Calu3 (cell line): ENCODE results near the gene TAC3. TPM values are rescaled to one million over a fixed set of nuclear protein-coding genes. Genes with fewer than 3 reads are reported as not detected.

Source experiments
- BruUV-seq: library from RNA; stranded (reverse); fragments of 400-500 nt; replicated peaks from 2 replicates; lab custom pipeline; 2021; lab: Mats Ljungman, UMichigan
- CTCF ChIA-PET: fragments of 300-600 bp; sonication (Branson Sonifier 250); formaldehyde crosslinking; loops from one replicate; lab custom pipeline; 2022; ENCODE audit warnings: antibody characterized with exemption; lab: Charles Lee
- DNase-seq: peaks from one replicate; pipeline ENCODE4 v3.0.0; 2022
- H3K27ac Mint-ChIP-seq: one replicate; pipeline ENCODE4 v1.8.0; 2022; ENCODE audit warnings: mixed read lengths; ENCODE audit not compliant: unreplicated experiment
- H3K27me3 Mint-ChIP-seq: one replicate; pipeline ENCODE4 v1.8.0; 2022; ENCODE audit warnings: mixed read lengths; ENCODE audit not compliant: unreplicated experiment
- H3K36me3 Mint-ChIP-seq: one replicate; pipeline ENCODE4 v1.8.0; 2022; ENCODE audit warnings: mild to moderate bottlenecking, moderate library complexity, mixed read lengths; ENCODE audit not compliant: insufficient read depth, unreplicated experiment
- H3K4me1 Mint-ChIP-seq: one replicate; pipeline ENCODE4 v1.8.0; 2022; ENCODE audit warnings: mild to moderate bottlenecking, low read depth, mixed read lengths; ENCODE audit not compliant: unreplicated experiment
- H3K4me3 Mint-ChIP-seq: one replicate; pipeline ENCODE4 v1.8.0; 2022; ENCODE audit warnings: mild to moderate bottlenecking, low read depth, moderate library complexity, mixed read lengths; ENCODE audit not compliant: unreplicated experiment
- H3K9me3 Mint-ChIP-seq: one replicate; pipeline ENCODE4 v1.8.0; 2022; ENCODE audit warnings: low read depth, mixed read lengths; ENCODE audit not compliant: unreplicated experiment
- CTCF ChIP-seq: fragments of 200-600 bp; IDR thresholded peaks from one replicate; pipeline ENCODE4 v1.8.0; 2022; ENCODE audit warnings: antibody characterized with exemption; ENCODE audit not compliant: unreplicated experiment
- intact Hi-C: fragments of 100-400 bp; cut with micrococcal nuclease; formaldehyde crosslinking; loops from one replicate; pipeline ENCODE4 v1.10.0; 2022; ENCODE audit not compliant: unreplicated experiment
- total RNA-seq: library from RNA; stranded (reverse); gene quantifications from 2 replicates; pipeline ENCODE4 v1.2.3, GENCODE V29; 2022

TAC3 gene
- total RNA-seq, 1 experiment from 2014 or later, result not detected

DNA sequence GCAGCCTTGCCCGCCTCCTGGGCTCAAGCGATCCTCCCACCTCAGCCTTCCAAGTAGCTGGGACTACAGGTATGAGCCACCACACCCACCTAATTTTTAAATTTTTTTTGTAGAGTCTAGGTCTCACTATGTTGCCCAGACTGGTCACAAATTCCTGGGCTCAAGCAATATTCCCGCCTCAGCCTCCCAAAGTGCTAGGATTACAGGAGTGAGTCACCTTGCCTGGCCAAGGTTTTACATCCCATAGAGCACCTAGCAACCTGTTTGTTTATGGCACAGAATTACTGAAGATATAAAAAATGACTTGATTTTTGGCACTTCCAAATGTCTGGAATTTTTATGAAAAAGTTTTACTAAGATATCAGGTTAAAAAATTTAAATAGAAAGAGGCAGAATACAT, 17.1 kb upstream of the TAC3 start:
- no peak overlapping the region for H3K4me3 Mint-ChIP-seq
- no TSS peak for BruUV-seq
- peaks cover 7% of the 10 kb centered on the region for H3K4me1 Mint-ChIP-seq
- intact Hi-C loops, result no loop called here
- DNase-seq, result no peak
- peaks cover 60% of the 10 kb centered on the region for H3K27me3 Mint-ChIP-seq
- H3K27ac Mint-ChIP-seq, result no peak overlapping the region
- CTCF ChIA-PET, result no interaction called here
- TF ChIP-seq CTCF, result no peak
- H3K36me3 Mint-ChIP-seq, result no peaks in the 10 kb centered on the region
- no peaks in the 10 kb centered on the region for H3K9me3 Mint-ChIP-seq

DNA sequence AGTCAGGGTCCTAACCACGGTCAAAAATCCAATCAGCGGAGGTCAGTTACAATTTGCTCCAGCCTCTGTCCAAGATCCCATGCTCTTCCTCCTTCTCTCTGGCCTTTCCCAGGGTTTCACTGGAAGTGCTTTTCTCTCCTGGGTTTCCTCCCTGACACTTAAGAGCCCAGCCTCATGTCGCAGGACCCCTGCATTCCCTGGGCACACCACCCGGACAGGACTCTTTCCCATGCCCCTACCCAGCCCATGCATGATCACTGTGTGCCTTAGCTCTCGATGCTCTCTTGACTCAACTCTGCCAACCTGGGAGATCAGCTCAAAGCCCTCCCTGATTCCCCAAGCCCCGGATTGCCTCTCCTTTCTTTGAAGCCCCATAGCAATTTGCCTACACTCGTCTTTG, 15.5 kb upstream of the TAC3 start:
- no peak for TF ChIP-seq CTCF
- intact Hi-C loops, result no loop called here
- H3K4me1 Mint-ChIP-seq, result peaks cover 7% of the 10 kb centered on the region
- H3K4me3 Mint-ChIP-seq, result no peak overlapping the region
- CTCF ChIA-PET, result interaction anchor here (1.0 to 1.5 kb wide), 3 partner anchors 29 to 80 kb away, joined by 3 to 11 read pairs (median 4); partner anchors contain the start of gene STAT6
- no peaks in the 10 kb centered on the region for H3K9me3 Mint-ChIP-seq
- no peaks in the 10 kb centered on the region for H3K36me3 Mint-ChIP-seq
- no TSS peak for BruUV-seq
- peaks cover 59% of the 10 kb centered on the region for H3K27me3 Mint-ChIP-seq
- no peak overlapping the region for H3K27ac Mint-ChIP-seq
- DNase-seq, result no peak

- no TSS peak for BruUV-seq
- peaks cover 7% of the 10 kb centered on the region for H3K4me1 Mint-ChIP-seq
- no peak overlapping the region for H3K27ac Mint-ChIP-seq
- intact Hi-C loops, result no loop called here
- peaks cover 59% of the 10 kb centered on the region for H3K27me3 Mint-ChIP-seq
- no peak for TF ChIP-seq CTCF
- no peak overlapping the region for H3K4me3 Mint-ChIP-seq
- CTCF ChIA-PET, result interaction anchor here (0.6 to 1.5 kb wide), 6 partner anchors 12 to 81 kb away, joined by 3 to 11 read pairs (median 4); partner anchors contain the start of gene STAT6
- H3K36me3 Mint-ChIP-seq, result no peaks in the 10 kb centered on the region
- no peaks in the 10 kb centered on the region for H3K9me3 Mint-ChIP-seq
- DNase-seq, result no peak
Observed at GRCh38 chr12:57031138-57031725, 14.9 kb upstream of the TAC3 start.

GRCh38 chr12:57029457-57029856, 13.1 kb upstream of the TAC3 start:
- peaks cover 7% of the 10 kb centered on the region for H3K4me1 Mint-ChIP-seq
- CTCF ChIA-PET, result interaction anchor here (0.6 kb wide), 1 partner anchor 235 kb away, joined by 4 read pairs; no protein-coding TSS in a partner anchor
- BruUV-seq, result no TSS peak
- H3K9me3 Mint-ChIP-seq, result no peaks in the 10 kb centered on the region
- no peaks in the 10 kb centered on the region for H3K36me3 Mint-ChIP-seq
- intact Hi-C loops, result no loop called here
- no peak overlapping the region for H3K27ac Mint-ChIP-seq
- DNase-seq, result no peak
- peaks cover 61% of the 10 kb centered on the region for H3K27me3 Mint-ChIP-seq
- H3K4me3 Mint-ChIP-seq, result no peak overlapping the region
- TF ChIP-seq CTCF, result no peak
